NCI-H460 (cell line): ENCODE measurements around the gene IMP3. TPM values are rescaled to one million over a fixed set of nuclear protein-coding genes. Genes with fewer than 3 reads are reported as not detected.

ENCODE experiments used
- DNase-seq: peaks from one replicate; pipeline ENCODE4 v3.0.0-alpha.2; 2016; ENCODE audit warnings: low read depth; ENCODE audit errors: extremely low read depth
- total RNA-seq: library from RNA; depleted of rRNA; stranded (reverse); fragments of >200 nt; shearing (Covaris generic); gene quantifications from 2 replicates; pipeline ENCODE4 v1.2.3, GENCODE V29; 2014

IMP3 gene
- total RNA-seq, 1 experiment from 2014 or later = 59.8 TPM

- DNase-seq = peak; percentile 93
Measured at GRCh38 chr15:75625542-75626347, 14.3 kb downstream of the IMP3 start, which contains the start of gene SNUPN. TSS of gene SNUPN (minus strand) at chr15:75625725. CDS start at chr15:75621051, 4,674 bp downstream.

- DNase-seq = no peak
Measured at GRCh38 chr15:75622505-75622904, 17.5 kb downstream of the IMP3 start.

GRCh38 chr15:75620841-75621391, 19.1 kb downstream of the IMP3 start:
- DNase-seq = peak; percentile 39

GRCh38 chr15:75620058-75620820, 19.8 kb downstream of the IMP3 start:
- DNase-seq = no peak

GRCh38 chr15:75616766-75617165, 23.3 kb downstream of the IMP3 start:
- no peak for DNase-seq

- DNase-seq = no peak
Measured at GRCh38 chr15:75606711-75607699, 33.0 kb downstream of the IMP3 start.

- DNase-seq = no peak
Measured at GRCh38 chr15:75606026-75606425, 34.0 kb downstream of the IMP3 start.

- DNase-seq = no peak
Measured at GRCh38 chr15:75599401-75599800, 40.6 kb downstream of the IMP3 start.

- DNase-seq = no peak
Measured at GRCh38 chr15:75598361-75598760, 41.7 kb downstream of the IMP3 start.

- DNase-seq = no peak
Measured at GRCh38 chr15:75597667-75598341, 42.2 kb downstream of the IMP3 start.

- no peak for DNase-seq
Measured at GRCh38 chr15:75596703-75597345, 43.2 kb downstream of the IMP3 start.

- DNase-seq = no peak
Measured at GRCh38 chr15:75594276-75594675, 45.7 kb downstream of the IMP3 start.

- DNase-seq = no peak
Measured at GRCh38 chr15:75591655-75592364, 48.2 kb downstream of the IMP3 start.

GRCh38 chr15:75590239-75590638, 49.8 kb downstream of the IMP3 start:
- no peak for DNase-seq
